ENCODE results near the gene TMEFF1. TPM values are rescaled to one million over a fixed set of nuclear protein-coding genes. Genes with fewer than 3 reads are reported as not detected.

TMEFF1 gene
- total RNA-seq, 1 experiment from 2014 or later: 1.7 TPM

DNA sequence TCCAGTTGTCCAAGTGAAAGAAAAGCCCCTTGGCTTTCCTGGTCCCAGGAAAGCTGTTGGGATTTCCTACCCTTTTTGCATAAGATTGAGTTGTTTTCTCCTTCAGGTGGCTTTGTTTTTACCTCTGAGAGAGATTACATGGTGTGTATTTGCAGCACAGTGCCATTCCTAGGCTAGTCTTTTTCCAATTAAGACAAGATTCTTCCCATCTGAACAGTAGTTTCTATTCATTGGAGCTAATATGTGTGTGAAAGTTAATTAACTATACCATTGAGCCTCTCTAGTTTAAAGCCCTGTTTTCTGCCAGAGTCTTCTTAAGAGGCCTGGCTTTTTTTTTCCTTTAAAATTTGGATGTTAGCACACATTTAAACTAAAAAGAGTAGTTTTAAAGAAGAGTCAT is 25.9 kb upstream of the TMEFF1 start:
- DNase-seq: no peak
- Mint-ChIP-seq H3K27me3 (ENCODE audit: unreplicated experiment) (no peaks in the 10 kb centered on the region), H3K27ac (ENCODE audit: unreplicated experiment) (no peak overlapping the region), H3K9me3 (ENCODE audit: low read depth, unreplicated experiment) (no peaks in the 10 kb centered on the region), H3K4me3 (ENCODE audit: low read depth, unreplicated experiment) (no peak overlapping the region), H3K4me1 (ENCODE audit: low read depth, unreplicated experiment) (peaks cover 12% of the 10 kb centered on the region), H3K36me3 (ENCODE audit: insufficient read depth, unreplicated experiment) (peaks cover 6% of the 10 kb centered on the region)
- no TSS peak for BruUV-seq (replicated peaks)
- TF ChIP-seq, protein P1, sequence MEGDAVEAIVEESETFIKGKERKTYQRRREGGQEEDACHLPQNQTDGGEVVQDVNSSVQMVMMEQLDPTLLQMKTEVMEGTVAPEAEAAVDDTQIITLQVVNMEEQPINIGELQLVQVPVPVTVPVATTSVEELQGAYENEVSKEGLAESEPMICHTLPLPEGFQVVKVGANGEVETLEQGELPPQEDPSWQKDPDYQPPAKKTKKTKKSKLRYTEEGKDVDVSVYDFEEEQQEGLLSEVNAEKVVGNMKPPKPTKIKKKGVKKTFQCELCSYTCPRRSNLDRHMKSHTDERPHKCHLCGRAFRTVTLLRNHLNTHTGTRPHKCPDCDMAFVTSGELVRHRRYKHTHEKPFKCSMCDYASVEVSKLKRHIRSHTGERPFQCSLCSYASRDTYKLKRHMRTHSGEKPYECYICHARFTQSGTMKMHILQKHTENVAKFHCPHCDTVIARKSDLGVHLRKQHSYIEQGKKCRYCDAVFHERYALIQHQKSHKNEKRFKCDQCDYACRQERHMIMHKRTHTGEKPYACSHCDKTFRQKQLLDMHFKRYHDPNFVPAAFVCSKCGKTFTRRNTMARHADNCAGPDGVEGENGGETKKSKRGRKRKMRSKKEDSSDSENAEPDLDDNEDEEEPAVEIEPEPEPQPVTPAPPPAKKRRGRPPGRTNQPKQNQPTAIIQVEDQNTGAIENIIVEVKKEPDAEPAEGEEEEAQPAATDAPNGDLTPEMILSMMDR (IDR thresholded peaks at IDR 0.05; ENCODE audit: unreplicated experiment): no peak
- intact Hi-C loops (cut with micrococcal nuclease; ENCODE audit: unreplicated experiment): no loop called here
- CTCF ChIA-PET: no interaction called here

GRCh38 chr9:100448266-100448665 is 24.7 kb upstream of the TMEFF1 start:
- H3K4me1 Mint-ChIP-seq (ENCODE audit: low read depth, unreplicated experiment): peaks cover 12% of the 10 kb centered on the region
- BruUV-seq (replicated peaks): no TSS peak
- intact Hi-C loops (cut with micrococcal nuclease; ENCODE audit: unreplicated experiment): no loop called here

GRCh38 chr9:100449420-100449819 is 23.5 kb upstream of the TMEFF1 start:
- intact Hi-C loops (cut with micrococcal nuclease; ENCODE audit: unreplicated experiment): no loop called here
- CTCF ChIA-PET: no interaction called here
- Mint-ChIP-seq H3K4me1 (ENCODE audit: low read depth, unreplicated experiment) (peaks cover 9% of the 10 kb centered on the region), H3K27ac (ENCODE audit: unreplicated experiment) (no peak overlapping the region), H3K9me3 (ENCODE audit: low read depth, unreplicated experiment) (no peaks in the 10 kb centered on the region), H3K36me3 (ENCODE audit: insufficient read depth, unreplicated experiment) (no peaks in the 10 kb centered on the region), H3K27me3 (ENCODE audit: unreplicated experiment) (no peaks in the 10 kb centered on the region), H3K4me3 (ENCODE audit: low read depth, unreplicated experiment) (no peak overlapping the region)
- no peak for DNase-seq
- no TSS peak for BruUV-seq (replicated peaks)
- TF ChIP-seq, protein P1 (IDR thresholded peaks at IDR 0.05; ENCODE audit: unreplicated experiment): no peak

More at GRCh38 chr9:100448266-100448665, 24.7 kb upstream of the TMEFF1 start:
- Mint-ChIP-seq H3K36me3 (ENCODE audit: insufficient read depth, unreplicated experiment) (peaks cover 1% of the 10 kb centered on the region), H3K27ac (ENCODE audit: unreplicated experiment) (no peak overlapping the region), H3K4me3 (ENCODE audit: low read depth, unreplicated experiment) (no peak overlapping the region), H3K27me3 (ENCODE audit: unreplicated experiment) (no peaks in the 10 kb centered on the region), H3K9me3 (ENCODE audit: low read depth, unreplicated experiment) (no peaks in the 10 kb centered on the region)
- CTCF ChIA-PET: no interaction called here
- DNase-seq: no peak
- TF ChIP-seq, protein P1 (IDR thresholded peaks at IDR 0.05; ENCODE audit: unreplicated experiment): no peak

DNA sequence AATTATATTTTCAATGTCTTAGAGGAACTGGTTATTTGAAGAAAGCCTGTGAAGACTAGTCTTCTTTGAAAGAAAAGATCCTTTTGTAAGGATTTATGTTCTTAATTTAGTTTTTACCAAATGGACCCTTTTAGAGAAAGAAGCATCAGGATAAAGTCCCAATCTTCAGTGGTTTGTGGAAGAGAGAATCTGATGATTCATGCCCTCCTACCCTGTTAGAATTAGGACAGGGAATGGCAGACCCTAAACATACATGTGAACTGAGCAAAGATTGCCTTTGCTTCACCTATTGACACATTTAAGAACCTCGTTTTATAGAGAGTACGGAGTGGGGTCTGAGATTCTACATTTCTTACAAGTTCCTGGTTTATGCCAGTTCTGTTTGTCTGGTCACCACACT is 20.1 kb upstream of the TMEFF1 start:
- intact Hi-C loops (cut with micrococcal nuclease; ENCODE audit: unreplicated experiment): no loop called here
- Mint-ChIP-seq H3K4me1 (ENCODE audit: low read depth, unreplicated experiment) (peaks cover 7% of the 10 kb centered on the region), H3K36me3 (ENCODE audit: insufficient read depth, unreplicated experiment) (no peaks in the 10 kb centered on the region), H3K4me3 (ENCODE audit: low read depth, unreplicated experiment) (no peak overlapping the region), H3K27ac (ENCODE audit: unreplicated experiment) (no peak overlapping the region), H3K27me3 (ENCODE audit: unreplicated experiment) (no peaks in the 10 kb centered on the region), H3K9me3 (ENCODE audit: low read depth, unreplicated experiment) (no peaks in the 10 kb centered on the region)
- TF ChIP-seq, protein P1 (IDR thresholded peaks at IDR 0.05; ENCODE audit: unreplicated experiment): no peak
- no TSS peak for BruUV-seq (replicated peaks)
- CTCF ChIA-PET: no interaction called here
- no peak for DNase-seq
